ENCODE measurements around the gene TMEM223.
A peak's percentile ranks its signal among the peaks of the same experiment; 100 is the strongest.
"Not testable (repeated sequence)": the region's sequence is repeated elsewhere in the genome, so short reads cannot be mapped to it uniquely, and the experiment has no call there.

The TMEM223 gene

GRCh38 chr11:62791501-62792201, at the start of gene TMEM223:
Gene TMEM223, minus strand, starts transcription at chr11:62792006. Its CDS starts 12 bp downstream, at chr11:62791994.
- peak; percentile 68 for DNase-seq

DNA sequence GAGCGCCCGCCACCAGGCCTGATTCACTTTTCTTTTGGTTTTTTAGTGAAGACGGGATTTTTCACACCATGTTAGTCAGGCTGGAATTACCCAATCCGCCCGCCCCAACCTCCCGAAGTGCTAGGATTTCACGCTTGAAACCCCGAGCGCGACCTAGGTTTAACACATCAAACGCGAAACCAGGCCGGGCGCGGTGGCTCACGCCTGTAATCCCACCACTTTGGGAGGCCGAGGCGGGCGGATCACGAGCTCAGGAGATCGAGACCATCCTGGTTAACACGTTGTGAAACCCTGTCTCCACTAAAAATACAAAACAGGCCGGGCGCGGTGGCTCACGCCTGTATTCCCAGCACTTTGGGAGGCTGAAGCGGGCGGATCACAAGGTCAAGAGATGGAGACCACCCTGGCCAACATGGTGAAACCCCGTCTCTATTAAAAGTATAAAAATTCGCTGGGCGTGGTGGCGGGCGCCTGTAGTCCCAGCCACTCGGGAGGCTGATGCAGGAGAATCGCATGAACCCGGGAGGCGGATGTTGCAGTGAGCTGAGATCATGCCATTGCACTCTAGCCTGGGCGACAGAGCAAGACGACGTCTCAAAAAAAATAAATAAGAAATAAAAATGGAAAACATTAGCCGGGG, 49.0 kb upstream of the TMEM223 start:
- peak; percentile 86 for DNase-seq

DNA sequence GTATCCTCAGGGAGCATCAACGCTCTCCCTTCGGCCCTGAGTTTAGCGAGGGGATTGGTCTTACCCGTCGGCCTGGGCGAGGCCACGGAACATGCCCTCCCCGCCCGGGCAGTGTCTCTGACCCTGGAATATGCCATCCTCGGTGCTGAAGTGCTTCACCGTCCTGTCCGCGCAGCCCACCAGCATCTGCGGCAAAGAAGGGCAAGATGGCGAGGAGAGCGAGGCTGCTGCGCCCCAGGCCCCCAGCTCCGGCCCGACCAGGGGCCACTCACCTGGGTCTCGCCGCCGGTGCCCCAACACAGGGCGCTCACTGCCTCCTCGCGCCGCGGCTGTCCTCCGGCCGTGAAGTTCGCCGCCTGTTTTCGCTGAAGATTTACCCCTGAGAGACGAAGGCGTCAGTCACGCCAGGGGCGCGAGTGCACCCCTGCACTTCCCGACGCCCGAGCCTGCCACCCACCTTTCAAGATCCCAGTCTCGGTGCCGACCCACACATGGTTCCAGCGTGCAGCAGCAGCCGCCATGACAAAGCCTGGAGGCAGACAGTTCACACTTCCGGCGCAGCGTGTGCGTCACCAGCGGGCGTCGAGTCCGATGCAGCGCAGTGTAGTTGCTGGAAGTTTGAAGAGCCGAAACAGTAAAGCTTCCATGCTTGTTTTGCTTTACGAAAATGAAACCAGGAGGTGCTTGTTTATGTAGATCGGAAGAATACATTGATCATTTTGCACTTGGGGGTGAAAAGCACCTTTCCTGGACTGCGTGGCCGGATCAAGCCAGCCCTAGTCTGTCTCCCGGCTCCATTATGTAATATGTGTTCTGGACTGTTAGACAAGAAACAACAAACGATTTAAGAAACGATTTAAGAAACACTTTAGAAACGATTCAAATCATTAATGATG, 47.5 kb upstream of the TMEM223 start, which contains the start of gene WDR74:
TSS of gene WDR74 (minus strand) at position 541 of the 896 bp plus-strand sequence. CDS start at position 521, 20 bp downstream.
- DNase-seq, result peak; percentile 76

DNA sequence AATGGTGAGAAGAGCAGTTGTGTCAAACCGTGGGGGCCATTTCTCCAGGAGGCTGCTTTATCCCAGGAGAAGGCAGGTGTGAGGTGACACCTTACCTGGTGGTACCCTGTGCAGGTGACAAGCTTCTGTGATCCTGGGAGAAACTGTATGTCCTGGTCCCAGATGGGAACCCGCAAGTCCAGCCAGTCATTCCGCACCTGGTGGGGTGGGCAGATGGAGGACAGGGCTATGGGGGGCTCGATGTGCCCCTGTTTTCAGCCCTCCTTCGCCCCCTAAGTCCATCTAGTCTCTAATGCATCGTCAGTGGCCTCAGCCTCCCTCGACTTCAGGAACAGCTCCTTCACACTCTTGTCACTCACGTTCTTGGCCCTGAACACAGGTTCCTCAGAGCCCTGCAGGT, 43.5 kb upstream of the TMEM223 start:
- no peak for DNase-seq

- DNase-seq, result no peak
These were observed 40.8 kb upstream of the TMEM223 start, which contains the start of gene TEX54 for GRCh38 chr11:62832336-62833234. Gene TEX54, minus strand, starts transcription at chr11:62832841.

DNA sequence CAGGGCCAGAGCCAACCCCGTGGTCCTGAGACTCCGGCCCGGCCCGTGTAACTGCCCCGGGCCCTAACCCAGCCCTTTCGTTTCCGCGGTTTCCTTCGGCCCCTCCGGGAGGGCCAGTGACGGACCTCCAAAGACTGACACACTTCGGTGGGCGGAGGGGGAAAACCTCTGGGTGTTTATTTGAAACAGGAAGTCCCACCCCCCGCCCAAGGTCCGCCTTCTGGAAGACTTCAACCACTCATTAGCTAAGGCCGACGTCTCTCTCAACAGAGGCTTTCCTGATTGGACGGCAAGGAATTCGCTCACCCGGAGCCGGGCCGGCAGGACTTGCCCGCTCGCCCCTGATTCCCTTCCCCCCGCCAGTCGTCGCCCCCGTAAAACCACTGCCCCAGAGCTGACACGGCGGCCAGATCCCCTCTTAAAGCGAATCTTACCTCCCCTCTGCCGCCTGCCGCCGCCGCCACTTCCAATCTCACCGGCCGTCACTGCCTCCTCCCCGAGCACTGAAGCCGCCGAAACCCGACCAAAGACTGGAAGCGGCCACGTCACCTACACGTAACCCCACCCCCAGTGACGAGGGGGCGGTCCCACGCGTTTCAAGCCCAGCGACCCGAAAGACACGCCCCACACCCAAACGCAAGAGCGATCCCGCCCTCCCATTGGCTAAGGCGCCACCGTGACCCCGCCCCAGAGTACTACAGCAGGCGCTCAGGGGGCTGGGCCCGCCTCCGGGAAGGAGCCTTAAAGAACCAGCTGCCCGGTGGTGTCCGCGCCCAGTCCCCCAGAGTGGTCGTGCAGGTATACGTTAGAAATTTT, 39.9 kb upstream of the TMEM223 start, which contains the start of gene STX5:
TSS of gene STX5 (minus strand) at position 532 of the 816 bp plus-strand sequence. CDS start 808 bp downstream, outside the sequence.
- peak; percentile 99 for DNase-seq

DNA sequence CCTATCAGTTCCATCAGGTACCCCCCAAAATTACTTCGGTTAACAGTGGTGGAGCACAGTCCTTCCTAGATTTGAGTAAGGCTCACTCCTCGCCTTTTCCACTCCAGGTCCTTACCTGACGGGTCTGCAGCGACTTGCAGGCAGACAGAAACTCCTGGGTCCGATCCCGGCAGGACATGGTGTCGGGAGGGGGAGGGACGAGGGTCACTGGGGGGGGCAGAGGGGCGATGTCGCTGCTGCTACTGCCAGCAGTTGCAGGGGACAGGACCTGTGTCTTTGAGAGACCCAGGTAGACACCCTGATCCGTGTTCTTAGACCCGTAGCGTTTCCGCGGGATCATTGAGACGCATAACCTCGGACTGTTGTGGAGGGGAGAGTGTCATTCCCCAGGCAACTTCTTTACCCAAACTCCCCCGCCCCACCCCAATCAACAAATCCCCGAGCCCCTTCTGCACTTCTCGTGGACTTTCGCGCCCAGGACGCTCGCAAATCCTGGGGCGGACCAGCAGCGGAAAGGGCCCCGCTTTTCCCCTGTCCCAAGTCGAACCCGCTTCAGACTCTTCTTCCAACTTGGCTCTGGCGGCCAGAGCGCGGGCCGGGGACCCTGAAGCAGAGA, 39.2 kb upstream of the TMEM223 start:
- no peak for DNase-seq

DNA sequence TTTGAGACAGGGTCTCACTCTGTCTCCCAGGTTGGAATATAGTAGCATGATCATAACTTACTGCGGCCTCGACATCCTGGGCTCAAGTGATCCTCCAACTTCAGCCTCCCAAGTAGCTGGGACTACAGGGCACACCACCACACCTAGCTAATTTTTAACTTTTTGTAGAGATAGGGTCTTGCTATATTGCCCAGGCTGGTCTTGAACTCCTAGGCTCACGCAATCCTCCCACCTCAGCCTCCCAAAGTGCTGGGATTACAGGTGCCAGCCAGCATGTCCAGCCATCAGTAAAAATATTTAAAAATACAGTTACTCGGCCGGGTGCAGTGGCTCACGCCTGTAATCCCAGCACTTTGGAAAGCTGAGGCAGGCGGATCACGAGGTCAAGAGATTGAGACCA, 36.3 kb upstream of the TMEM223 start:
- DNase-seq, result not testable (repeated sequence)

- DNase-seq, result no peak
These were observed 31.9 kb upstream of the TMEM223 start for GRCh38 chr11:62823677-62824076.

GRCh38 chr11:62817129-62817528, 25.3 kb upstream of the TMEM223 start:
- DNase-seq, result no peak

GRCh38 chr11:62816557-62816956, 24.8 kb upstream of the TMEM223 start:
- DNase-seq, result no peak

DNA sequence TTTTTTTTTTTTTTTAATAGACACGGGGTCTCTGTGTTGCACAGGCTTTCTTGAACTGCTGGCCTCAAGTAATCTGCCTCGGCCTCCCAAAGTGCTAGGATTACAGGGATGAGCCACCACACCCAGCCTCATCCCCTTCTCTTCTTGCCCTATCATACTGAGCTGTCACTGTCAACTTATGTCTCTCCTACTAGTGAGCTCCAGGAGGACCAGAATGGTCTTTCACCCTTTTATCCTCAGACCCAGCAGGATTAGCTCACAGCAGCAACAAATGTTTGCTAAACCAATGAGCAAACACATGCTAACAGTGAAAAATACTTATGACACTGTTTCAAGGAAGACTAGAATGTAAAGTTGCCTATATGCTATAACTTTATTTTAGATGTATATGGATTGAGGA, 19.9 kb upstream of the TMEM223 start:
- DNase-seq, result no peak

GRCh38 chr11:62810748-62811147, 18.9 kb upstream of the TMEM223 start:
- DNase-seq, result no peak

DNA sequence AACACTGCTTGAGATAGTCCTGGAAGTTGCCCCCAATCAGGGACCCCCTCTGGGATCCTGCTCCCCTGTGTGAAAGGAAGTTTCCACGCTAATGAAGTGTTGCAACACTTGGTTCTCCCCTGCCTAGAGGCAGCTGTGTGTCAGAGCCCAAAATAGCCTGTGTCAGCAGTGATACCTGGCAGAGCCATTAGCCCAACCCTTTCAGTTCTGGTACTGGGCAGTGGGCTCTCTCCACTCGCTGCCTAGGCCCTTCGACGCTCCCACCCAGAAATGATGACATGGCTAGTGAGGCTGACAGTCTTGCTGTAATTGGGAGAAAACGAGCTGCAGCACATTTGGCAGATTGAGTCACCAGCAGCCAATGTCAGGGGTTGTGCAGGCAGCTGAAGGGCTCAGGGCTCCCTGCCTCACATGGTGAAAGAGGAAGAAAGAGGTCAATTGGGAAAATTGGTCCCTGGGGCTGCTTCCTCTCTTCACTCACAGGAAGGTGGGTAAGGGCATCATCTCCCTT, 14.9 kb upstream of the TMEM223 start:
- DNase-seq, result peak; percentile 40

DNA sequence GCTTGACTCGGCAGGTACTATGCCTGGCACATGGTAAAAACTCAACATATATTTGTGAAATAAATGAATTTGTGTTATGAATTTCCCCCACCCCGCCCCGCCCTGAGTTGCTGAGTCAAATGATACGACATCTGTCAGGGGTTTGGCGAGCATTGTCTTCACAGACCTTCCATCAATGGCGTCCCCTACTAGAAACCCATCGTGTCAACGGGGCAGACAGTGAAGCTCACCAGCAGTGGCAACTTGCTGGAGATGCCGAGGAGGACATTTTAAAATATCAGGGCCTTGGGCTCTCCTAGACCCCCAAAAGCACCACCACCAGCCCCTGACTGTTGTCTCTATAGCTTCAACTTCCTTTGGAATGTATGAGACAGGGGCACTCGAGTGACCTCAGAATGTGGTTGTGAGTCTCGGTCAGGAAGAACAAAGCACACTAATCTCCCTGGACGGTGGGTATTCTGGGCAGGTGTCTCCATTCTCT, 14.2 kb upstream of the TMEM223 start:
- DNase-seq, result peak; percentile 34

DNA sequence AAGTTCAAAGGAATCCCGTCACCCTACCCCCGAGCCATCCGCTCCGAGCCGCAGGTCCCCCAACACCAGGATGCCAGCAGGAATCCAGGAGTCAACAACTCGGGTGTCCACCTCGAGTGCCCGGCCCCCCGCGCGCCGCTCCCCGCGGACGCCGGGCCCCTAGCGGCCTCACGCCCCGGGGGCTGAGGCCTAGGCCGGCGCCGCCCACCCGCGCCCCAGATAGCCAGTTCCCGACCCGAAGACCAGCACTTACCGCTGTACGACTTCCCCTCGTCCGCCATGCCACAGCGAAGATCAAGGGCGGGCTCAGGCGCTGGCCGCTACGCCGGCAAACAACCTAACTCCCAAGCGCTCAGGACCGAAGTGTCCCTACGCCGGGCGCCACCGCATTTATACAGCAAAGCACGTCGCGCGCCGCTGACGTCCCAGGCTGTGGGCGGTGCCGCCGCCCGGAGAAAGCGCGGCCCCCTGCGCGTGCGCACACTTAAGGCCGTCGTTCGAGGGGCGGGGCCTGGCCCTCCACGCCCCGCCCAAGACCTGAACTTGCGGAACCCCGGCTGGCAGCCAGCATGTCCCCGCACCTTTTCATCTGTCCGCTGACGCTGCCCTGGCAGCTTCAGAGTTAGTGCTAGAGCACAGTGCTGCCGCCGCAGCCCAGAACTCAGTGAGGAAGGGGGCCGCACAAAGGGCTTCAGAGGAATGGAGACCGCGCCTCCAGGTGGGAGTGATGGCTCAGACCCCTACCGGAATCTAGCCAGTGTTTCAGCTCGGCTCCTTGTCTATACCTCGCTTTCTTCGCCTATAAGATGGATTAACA, 13.5 kb upstream of the TMEM223 start, which contains the start of gene NXF1:
TSS of gene NXF1 (minus strand) at position 365 of the 817 bp plus-strand sequence. CDS start at position 281, 84 bp downstream.
- DNase-seq, result peak; percentile 92

DNA sequence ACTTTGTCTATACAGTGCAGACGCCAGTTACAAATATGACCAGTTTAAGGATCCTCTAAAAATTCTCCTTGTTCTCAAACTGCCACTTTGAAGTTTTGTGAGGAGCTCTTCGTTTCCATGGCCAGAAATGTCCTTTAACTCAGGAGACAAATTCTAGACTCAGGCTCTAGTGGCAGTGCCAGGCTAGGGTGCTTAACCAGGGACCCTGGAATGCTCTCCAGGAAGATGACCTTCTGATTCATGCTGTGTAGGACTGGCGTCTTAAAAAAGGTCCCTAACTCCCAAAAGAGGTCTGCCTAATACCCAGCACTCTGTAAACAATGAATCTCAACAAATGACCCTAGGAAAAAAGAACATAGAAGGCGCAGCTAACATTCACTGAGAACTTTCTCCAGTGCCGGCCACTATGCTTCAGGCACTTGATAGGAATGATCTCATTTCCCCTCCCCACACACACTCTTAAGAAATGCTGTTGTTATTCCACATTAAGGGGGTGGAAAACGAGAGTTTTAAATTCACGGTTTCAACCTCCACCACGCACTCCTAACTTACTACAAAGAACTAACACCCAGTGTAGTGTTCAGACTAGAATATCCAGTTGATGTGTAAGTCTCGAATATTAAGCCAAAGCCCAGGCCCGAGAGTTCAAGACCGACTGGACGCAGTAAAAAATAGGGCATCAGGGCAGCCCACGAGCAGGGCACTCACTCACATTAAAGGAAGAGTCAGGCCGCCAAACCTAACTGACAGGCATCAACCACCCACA, 12.7 kb upstream of the TMEM223 start:
- no peak for DNase-seq

DNA sequence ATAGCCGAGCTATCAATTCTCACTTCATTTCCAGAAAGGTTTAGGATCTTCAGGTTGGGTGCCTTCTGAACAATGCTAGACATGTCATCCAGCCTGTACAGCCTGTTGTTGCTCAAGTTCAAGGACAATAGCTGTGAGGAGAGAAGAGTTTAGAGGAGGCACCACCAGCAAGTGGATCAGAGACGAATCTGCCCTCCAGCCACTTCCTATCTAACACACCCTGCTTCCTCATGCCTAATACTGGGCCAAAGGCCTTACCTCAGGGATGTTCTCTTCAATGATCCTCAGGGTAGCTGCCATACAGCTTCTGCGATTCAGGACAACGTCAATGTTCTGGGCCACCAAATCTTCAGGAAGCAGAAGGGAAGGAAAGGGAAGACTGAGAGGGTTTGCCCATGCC, 9.3 kb upstream of the TMEM223 start:
- DNase-seq, result no peak

All from NK-92 treated with Interleukin-12 subunit alpha and Interleukin-12 subunit beta, amount 100 ng/mL, for 24 hours (cell line).